B cell (primary cell): ENCODE data around the gene SLC12A4.

Experiments
- EZH2 ChIP-seq: IDR thresholded peaks from 2 replicates; pipeline ENCODE4 v1.6.1; 2012; ENCODE audit warnings: borderline replicate concordance, low read depth, mild to moderate bottlenecking, moderate library complexity, low read length; ENCODE audit not compliant: insufficient read depth, poor library complexity, severe bottlenecking
- TF ChIP-seq, protein P1 (sequence below): fragments of 200-600 bp; IDR thresholded peaks from one replicate; pipeline ENCODE4 v1.8.0; 2022; ENCODE audit warnings: antibody characterized with exemption, mild to moderate bottlenecking

DNA sequence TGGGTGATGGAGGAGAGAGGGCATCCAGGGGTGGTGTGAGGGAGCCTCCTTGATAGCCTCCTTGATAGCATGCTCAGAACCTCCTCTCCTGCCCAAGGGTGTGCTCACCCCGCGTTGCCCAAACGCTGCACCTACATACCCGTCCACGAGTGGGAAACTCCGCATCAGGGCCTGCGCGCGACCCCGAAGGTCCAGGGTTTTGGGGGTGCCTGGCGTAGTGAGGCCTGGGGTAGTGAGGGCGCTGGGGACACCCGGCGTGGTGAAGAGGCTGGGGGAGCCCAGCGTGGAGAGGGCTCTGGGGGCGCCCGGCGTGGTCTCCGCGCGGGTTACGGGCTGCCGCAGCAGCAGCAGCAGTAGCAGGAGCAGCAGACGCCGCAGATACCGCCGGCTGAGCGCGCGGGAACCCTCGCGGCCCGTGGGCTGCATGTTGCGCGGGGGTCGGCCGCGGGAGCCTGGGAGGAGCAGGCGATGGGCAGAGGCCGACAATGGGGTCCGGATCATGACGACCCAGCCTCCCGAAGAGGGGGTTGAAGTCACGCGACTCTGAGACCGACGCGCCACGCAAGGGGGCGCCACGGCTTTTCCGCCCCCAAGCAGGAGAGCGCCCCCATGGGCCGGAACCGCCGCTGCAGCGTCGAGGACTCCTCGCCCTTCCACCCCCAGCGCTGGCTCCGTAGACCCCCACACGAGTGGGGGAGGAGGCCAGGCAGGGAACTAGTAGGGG is 11.7 kb upstream of the SLC12A4 start, which contains the start of gene DPEP3:
- TF ChIP-seq, protein P1, sequence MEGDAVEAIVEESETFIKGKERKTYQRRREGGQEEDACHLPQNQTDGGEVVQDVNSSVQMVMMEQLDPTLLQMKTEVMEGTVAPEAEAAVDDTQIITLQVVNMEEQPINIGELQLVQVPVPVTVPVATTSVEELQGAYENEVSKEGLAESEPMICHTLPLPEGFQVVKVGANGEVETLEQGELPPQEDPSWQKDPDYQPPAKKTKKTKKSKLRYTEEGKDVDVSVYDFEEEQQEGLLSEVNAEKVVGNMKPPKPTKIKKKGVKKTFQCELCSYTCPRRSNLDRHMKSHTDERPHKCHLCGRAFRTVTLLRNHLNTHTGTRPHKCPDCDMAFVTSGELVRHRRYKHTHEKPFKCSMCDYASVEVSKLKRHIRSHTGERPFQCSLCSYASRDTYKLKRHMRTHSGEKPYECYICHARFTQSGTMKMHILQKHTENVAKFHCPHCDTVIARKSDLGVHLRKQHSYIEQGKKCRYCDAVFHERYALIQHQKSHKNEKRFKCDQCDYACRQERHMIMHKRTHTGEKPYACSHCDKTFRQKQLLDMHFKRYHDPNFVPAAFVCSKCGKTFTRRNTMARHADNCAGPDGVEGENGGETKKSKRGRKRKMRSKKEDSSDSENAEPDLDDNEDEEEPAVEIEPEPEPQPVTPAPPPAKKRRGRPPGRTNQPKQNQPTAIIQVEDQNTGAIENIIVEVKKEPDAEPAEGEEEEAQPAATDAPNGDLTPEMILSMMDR = no peak
- no peak for TF ChIP-seq EZH2
